CD4-positive, alpha-beta T cell treated with Interleukin-17A for 1 hour (primary cell): Measurements from ENCODE around the gene NUP85.
"Not testable (repeated sequence)": the region's sequence is repeated elsewhere in the genome, so short reads cannot be mapped to it uniquely, and the experiment has no call there.

Experiments used
- DNase-seq: peaks from one replicate; pipeline ENCODE4 v3.0.0-alpha.2; 2020

NUP85 gene

GRCh38 chr17:75199886-75200618 lies 5.4 kb upstream of the NUP85 start:
- no peak for DNase-seq

- no peak for DNase-seq
Observed at GRCh38 chr17:75205793-75206163, 299 bp downstream of the NUP85 start.

GRCh38 chr17:75207050-75207407 lies 1.6 kb downstream of the NUP85 start:
- DNase-seq: not testable (repeated sequence)

- no peak for DNase-seq
Observed at GRCh38 chr17:75207760-75208159, 2.3 kb downstream of the NUP85 start.

- no peak for DNase-seq
Observed at GRCh38 chr17:75208161-75208560, 2.7 kb downstream of the NUP85 start.

- DNase-seq: no peak
Observed at GRCh38 chr17:75209061-75209460, 3.6 kb downstream of the NUP85 start.

- no peak for DNase-seq
Observed at GRCh38 chr17:75218131-75218530, 12.7 kb downstream of the NUP85 start.

- no peak for DNase-seq
Observed at GRCh38 chr17:75219815-75220214, 14.3 kb downstream of the NUP85 start.

GRCh38 chr17:75225016-75225415 lies 19.5 kb downstream of the NUP85 start:
- no peak for DNase-seq

- no peak for DNase-seq
Observed at GRCh38 chr17:75227729-75228128, 22.2 kb downstream of the NUP85 start.

- no peak for DNase-seq
Observed at GRCh38 chr17:75228305-75228704, 22.8 kb downstream of the NUP85 start.

- DNase-seq: no peak
Observed at GRCh38 chr17:75228847-75229246, 23.4 kb downstream of the NUP85 start.

GRCh38 chr17:75231071-75231470 lies 25.6 kb downstream of the NUP85 start:
- DNase-seq: no peak

- no peak for DNase-seq
Observed at GRCh38 chr17:75231741-75232464, 26.4 kb downstream of the NUP85 start.

- DNase-seq: no peak
Observed at GRCh38 chr17:75232786-75233185, 27.3 kb downstream of the NUP85 start.

GRCh38 chr17:75237100-75238014 lies 31.9 kb downstream of the NUP85 start:
- no peak for DNase-seq

- DNase-seq: no peak
Observed at GRCh38 chr17:75238020-75238580, 32.6 kb downstream of the NUP85 start.

- peak; percentile 69 for DNase-seq
Observed at GRCh38 chr17:75238684-75239191, 33.3 kb downstream of the NUP85 start.

- DNase-seq: no peak
Observed at GRCh38 chr17:75239214-75239613, 33.7 kb downstream of the NUP85 start.

GRCh38 chr17:75239778-75240393 lies 34.4 kb downstream of the NUP85 start:
- DNase-seq: no peak

GRCh38 chr17:75240394-75241142 lies 35.1 kb downstream of the NUP85 start:
- no peak for DNase-seq

GRCh38 chr17:75241143-75241430 lies 35.6 kb downstream of the NUP85 start:
- no peak for DNase-seq
